ENCODE measurements around the gene NTRK3.
"Not testable (repeated sequence)": the region's sequence is repeated elsewhere in the genome, so short reads cannot be mapped to it uniquely, and the experiment has no call there.

Gene NTRK3

DNA sequence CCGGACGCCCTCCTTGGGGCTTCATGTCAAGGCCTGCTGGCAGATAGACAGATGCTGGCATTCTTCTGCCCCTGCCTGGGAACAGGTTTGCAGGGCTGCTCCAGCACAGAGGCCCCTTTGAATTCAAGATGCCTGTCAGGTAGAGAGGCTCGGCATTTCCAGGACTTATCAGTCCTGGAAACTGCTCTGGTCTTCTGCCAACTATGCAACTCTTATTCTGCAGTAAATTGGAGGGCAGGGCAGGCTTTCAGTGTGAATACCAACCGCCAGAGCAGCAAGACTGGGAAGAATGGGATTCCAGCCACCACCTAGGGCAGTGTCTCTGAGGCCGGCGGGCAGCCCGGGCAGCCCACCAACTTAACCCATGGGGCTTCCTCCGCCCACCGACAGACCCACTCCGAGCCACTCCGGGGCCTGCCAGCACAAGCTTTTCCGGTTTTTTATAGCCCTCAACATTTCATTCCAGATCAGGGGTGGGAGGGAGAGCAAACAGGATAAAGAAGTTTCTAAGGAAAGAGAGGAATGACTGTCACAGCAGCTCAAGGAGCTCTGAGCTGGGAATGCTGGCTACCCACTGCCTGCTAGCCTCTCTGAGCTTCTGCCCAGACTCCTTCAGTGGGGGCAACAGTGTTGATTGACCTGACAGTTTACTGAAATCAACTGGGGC, 140.9 kb downstream of the NTRK3 start:
- DNase-seq = no peak

DNA sequence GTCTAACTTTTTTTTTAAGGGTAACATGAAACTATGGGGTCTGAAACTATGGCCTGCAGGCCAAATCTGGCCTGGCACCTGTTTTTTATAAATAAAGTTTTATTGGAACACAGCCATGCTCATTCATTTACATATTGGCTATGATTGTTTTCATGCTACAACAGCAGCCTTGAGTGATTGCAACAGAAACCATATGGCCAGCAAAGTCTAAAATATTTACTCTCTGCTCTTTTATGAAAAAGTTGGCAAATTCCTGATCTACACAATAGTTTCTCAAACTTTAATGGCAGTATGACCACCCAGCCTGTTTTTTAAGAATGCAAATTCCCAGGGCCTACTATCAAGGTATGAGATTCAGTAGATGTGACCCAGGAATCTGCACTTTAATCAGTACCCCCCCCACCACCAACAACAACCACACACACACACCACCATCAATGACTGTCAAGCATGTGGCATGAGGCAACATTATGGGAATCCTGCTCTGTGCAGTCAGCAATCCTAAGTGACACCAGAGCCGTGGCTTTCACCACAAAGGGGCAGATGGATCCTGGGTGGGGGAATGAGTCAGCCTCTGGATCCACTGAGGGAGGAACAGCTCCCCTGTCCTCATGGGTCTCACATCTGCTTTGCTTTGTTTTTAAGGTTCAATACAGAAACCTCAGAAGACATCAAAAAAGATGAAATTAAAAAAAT, 142.8 kb downstream of the NTRK3 start:
- no peak for DNase-seq

DNA sequence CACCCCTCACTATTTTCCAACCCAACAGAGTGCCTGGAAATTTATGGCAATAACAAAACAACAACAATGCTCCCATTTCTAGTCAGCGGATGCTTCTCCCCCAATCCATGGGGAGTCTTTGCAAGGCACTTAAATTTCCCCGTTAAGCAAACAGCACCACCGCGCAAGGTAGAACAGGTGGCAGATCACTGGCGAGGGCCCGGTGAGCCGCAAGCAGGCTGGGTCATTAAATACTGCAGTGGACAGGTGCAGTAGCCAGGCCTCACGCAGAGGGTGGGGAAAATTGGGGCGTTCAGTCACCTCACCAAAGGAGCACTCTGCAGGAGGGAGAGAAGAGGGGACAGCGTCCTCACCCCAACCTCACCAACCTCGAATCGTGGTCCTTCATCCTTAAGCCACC, 147.5 kb downstream of the NTRK3 start:
- DNase-seq = no peak

DNA sequence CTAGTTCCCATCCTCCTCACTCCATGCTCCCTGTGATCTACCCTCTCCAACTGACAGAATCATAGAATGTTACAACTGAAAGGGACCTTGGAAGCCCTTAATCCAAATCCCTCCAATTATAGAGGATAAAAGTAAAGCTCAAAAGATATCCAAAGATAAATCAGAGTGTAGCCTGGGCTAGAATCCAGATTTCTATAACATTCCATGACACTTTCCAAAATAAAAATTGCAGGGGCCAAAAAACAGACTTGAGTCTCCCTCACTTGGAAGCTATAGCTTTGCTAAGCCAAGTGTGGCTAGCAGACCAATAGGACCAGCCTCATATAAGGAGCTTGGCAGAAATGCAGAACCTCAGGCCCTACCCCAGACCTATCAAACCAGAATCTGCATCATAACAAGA, 148.1 kb downstream of the NTRK3 start:
- DNase-seq = no peak

DNA sequence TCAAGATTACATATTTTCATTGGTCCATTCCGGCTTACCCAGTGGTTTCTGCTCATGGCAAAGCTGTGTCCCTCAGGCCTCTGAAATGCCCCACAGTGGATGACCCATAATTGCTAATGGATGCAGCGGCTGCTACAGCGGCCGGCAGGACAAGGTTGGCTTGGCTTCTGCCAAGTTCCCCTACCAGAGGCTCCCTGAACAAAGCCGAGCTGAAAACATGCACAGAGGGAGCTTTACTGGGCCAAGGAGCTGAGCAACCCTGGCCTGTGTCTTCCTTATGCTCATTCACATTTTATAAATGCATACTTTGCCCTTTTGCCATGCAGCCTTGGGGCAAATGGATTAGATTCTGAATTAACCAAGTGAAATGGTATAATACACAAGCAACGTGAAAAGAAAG, 150.5 kb downstream of the NTRK3 start:
- DNase-seq = no peak

DNA sequence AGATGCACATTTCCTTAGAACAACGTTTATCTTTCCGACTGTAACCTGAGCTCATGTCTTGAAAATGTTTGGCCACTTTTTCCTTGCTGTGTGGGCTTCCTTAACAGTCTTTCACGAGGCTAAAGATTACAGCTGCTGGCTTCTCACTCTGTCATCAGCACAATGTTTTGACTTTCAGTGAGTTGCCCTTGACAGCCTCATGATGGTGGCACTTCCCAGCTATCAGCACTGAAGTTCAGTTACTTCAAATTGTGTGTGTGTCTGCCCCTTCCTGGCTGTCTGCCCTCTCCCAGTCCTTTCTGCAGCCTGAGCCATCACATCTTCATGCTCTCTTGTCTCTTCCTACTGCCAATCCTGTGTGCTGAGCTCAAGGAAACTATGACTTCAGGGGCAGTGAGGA, 152.2 kb downstream of the NTRK3 start:
- DNase-seq = no peak

DNA sequence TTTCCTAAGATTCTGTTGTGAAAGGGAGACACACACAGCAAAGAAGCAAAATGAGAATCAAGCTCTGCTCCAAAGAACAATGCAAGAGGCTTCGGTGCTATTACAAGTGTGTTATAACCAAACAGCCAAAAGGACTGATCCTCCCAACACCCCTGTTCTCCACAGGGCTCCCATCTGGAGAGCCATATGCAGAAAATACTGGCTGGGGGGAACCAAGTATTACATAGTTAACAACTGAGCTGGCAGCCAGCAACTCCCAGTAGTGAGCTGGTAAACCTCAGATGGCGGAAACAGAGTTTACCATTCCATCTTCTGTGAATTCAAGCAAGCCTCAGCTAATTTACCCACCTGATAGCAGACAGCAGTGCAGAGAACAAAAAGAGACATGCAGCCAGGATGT, 156.4 kb downstream of the NTRK3 start:
- no peak for DNase-seq

DNA sequence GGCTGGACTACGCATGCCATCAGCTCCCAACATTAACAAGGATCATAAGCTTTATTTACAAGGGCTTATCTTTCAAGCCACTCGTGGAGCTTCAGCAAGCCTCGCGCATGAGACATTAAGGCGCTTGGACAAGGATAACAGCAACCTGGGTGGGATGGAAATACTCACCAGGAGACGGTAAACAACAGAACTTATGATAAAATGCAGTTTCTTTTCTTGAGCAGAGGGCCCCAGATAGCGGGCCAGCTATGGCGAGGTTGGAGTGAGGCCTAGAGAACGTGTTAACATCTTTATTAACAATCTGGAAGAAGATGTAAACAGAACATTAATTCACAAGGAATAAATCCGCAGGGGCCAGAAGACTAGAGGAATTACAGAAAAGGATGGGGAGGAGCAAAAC, 158.2 kb downstream of the NTRK3 start:
- DNase-seq = no peak

DNA sequence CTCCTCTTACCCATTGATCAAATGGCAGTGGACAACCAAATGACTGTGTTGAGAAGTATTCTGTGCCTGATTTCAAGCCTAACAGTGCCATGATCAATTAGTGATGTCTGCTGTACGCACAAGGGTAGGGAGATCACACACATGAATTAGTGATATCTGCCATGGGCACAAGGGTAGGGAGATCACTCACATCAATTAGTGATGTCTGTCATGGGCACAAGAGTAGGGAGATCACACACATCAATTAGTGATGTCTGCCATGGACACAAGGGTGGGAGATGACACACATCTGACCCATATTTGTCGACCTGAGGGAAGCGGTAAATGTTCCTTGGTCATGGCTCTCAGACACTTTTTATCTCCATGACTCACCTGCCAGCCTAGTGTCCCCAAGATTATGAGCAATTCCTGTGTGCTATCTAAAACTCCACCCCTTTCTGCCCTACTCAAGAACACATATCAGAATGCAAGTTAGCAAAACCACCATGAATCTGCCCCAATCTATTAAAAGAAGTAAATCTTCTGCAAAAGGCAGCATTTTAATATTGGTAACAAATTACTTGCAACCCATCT, 165.0 kb downstream of the NTRK3 start:
- DNase-seq = no peak

DNA sequence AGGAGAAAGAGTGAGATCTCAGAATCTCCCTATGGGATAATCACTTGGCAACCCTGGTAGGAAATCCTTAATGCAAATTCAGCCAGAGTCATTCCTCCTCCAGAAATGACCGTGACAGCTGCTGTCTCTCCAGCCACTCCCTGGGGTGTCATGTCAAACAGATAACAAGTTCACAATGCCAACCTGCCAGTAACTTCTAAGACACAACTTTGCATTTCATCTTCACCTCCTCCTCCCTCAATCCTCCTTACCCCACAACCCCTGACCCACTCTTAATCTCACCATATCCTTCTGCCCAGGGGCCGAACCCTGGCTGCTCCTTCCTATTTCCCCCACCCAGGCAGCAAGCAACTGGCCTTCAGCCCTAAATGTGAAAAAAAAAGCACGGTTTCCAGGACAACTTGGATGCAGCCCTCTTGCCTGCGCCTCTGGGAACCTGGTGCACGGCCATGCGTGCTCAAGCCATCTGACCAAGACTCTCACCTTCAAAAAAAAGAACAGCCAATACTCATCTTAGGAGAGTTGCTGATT, 166.0 kb downstream of the NTRK3 start:
- no peak for DNase-seq

DNA sequence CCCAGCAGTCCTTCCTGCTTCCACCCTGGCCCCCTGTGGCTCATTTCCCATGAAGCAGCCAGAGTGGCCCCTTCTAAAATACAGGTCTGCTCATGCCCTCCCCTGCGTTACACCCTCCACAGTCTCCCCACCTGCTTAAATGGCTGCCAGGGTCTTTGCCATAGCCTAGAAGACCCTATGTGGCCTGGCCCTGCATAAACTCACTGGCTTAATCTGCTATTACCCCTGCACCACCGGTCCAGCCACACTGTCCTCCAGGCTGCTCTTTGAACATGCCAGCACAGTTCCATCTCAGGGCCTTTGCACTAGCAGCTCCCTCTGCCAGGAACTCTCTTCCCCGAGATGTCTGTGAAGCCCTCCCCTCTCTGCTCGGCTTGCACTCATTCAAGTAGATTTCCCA, 166.8 kb downstream of the NTRK3 start:
- no peak for DNase-seq

DNA sequence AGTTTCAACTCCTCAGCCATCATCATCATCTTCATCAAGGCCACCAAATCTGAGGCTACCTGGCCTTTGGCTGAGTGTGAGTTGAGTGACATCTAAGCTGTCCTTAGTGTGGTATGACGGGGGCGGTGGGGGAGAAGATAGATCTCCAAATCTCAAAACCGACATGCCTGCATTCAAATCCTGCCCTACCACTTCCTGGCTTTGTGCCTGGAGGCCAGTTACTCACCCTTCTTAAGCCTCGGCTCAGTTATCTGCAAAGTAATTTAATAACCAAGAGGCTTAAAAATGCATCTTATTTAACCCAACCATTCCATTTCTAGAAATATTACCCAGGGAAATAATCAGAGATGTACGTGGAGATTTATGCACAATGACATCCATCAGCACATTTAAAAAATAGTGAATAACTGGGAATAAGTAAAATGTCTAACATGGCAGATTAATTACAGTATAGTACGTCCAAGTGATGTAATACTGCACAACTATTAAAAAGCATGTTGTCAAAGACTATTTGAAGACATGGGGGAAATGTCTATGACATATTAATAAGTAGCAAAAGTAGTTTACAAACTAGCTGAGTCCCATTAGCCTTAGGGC, 167.4 kb downstream of the NTRK3 start:
- DNase-seq = no peak

DNA sequence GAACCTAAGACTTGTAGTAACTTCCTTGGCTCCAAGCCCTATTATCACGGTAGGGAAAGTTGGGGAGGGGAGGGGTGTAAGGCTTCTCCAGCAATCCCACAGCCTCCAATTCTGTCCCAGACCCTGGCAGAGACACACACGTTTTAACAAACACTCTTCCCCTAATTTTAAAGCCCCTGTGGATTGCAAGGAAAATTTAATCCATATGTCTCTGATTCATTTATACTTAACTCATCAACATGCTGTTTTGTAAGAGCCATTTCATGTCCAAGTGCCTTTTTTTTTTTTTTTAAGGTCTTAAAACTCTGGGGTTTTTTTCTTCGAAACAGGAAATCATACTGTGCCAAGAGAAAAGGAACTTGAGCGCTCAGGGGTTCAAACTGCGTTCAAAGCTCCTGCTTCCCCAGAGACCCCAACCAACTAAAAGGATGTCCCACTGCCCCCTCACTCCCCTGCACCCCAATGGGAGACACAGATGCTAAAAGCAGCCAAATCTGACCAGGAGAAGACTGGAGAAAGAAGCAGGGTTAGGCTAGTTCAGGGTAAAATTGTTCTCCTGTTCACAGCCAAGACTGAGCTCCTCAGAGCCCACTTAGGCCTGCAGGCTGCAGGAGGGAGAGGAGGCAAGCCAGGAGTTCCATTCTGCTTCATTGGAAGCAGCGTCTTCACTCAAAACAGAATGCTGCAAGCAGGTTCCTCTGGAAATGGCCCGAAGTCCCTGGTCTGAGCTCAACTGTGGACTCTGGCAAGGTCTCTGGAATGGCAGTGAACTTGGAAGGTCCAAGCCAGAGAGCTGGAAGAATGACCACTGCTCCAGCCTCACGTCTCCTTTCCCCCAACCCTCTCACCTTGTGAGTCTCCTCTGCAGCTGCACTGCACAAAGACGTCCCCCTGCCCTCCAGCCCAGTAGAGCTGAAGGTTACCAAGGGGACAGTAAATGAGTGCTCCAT, 172.5 kb downstream of the NTRK3 start:
- DNase-seq = no peak

DNA sequence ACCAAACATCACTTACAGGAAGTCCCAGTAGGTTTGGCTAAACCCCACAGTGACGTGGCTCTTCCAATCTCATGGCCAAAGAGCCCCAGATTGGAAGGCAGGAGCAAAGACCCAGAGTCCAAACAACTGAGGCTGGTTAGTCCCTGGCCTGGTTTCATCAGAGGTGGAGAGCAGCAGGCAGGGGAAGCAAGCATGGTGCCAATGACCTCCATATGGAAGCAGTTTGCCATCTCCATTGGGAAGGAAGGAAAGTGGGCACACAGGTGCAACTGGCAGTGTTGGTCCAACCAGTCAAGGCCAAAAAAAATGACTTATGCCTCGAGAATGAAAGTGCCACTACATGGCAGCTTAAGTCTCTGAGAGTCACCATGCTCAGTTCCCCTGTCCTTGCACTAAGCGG, 175.9 kb downstream of the NTRK3 start:
- DNase-seq = no peak

DNA sequence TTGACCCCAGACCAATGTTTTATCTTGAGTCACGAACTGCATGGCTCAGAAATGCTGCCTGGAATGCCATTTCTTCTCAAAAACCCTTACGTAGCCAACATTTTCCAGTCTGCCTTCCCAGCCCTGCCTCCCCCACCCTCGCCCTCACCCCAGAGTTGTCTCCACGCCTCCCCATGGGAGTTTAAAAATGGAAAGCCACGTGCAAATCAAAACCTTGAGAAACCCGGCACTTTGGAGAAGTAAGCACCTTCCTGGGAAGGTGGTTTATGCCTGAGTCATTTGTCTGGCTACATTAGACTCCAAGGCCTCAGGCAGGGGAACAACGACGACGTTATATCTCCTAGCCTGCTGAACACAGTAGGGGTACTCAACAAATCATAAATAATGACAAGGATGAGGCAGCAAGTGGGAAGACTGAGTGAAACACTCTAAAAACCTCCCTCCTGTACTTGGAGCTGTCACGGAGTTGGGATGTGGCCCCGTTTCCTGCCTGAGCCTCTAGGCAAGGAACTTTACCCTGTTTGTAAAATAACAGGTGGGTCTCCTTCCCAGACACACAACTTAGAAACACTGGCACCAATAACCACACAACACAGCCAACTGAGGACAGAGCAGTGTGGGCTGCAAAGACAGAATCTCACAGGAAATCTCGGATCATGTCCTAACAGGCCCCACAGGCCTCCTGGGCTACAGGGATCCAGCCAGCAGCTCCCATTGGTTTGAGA, 179.1 kb downstream of the NTRK3 start:
- DNase-seq = no peak

DNA sequence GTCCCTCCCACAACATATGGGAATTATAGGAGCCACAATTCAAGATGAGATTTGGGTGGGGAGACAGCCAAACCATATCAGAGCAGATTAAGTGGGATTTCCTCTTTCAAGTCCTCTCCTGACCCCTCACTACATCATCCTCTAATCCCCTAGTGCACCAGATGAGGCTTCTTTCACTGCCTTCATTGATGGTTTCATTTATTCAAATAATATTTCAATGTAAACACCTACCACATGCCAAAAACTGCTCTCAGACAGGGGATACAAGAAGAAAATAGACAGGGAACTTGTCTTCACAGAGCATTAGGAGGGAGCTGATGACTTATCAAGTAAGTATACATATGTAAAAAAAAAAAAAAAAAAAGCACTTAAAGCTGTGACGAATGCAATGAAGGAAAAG, 180.2 kb downstream of the NTRK3 start:
- DNase-seq = no peak

DNA sequence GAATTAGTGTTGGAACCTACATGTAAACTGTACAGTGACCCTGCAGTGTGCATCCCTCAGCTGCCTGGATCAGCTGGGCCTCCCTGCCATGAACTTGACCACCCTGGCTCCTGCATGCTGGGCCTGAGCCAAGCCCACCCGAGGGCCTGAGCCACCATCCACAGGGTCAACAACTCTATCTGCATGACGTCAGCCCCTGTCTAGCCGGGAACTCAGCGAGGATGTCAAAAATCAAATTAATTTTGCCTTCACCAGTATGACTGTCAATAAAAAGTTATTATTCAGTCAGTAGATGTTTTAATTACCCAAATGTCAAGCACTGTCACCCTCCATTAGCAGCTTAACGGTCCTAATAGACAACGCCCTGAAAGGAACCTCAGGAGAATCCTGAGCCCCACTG, 181.4 kb downstream of the NTRK3 start:
- no peak for DNase-seq

DNA sequence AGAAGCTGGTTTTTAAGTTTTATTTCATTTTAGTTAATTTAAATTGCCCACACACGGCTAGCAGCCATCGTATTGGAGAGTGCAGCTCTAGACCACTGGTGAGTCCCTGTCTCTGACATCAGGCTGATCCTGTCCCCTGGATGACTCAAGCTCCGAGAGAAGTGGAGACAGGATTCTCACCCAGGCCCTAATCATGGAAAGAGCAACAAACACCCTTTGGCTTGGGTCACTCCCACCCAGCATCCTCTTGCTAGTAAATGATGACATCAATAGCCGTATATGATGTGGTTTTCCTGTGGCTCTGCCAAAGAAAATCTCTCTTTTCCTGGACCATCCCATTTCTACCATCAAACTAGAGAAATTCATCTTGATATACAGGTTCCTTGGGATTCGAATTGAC, 182.2 kb downstream of the NTRK3 start:
- no peak for DNase-seq

DNA sequence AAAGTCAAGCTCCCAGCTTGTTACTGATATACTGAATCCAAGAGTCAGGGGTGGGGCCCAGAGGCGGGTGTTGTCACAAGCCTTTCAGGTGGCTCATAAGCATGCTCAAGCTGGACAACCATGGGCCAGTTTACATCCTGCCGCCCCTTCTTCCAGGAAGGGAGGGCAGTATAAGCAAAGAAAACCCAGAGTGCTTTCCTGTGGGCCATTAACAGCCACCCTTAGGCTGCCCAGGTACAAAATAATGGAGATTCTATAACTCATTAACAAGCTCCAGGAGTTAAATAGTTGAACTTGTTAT, 183.2 kb downstream of the NTRK3 start:
- DNase-seq = no peak

DNA sequence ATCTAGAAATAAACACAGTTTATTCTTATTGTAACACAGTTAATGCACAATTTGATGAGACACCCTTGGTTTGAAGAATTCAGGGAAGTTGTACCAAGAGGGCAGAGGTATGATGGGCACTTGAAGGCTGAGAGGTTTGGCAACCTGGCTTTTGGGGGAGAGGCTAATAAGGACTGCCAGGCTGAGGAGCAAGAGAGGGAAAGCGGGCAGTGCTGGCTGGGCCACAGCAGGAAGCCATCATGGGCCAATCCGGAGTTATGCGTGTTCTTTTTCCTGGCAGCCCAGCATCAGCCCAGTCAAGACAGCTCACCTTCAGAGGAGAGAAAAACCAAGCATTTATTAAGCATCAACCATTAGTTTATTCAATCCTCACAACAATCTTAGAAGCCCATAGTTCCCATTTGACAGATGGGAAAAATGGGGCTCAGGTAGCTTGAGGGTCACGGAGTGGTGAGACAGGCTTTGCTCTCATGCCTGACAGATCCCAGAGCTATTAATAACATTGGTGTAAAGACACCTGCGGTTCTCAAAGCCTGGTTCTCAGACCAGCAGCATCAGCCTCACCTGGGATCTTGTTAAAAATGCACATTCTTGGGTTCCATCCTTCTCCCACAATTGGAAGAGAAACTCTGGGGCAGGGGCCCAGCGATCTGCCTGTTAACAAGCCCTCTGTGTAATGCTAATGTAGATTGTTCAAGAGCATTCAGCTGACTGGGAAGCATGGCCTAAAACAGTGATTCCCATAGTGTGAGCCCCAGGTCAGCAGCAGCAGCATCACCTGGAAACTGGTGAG, 183.7 kb downstream of the NTRK3 start:
- DNase-seq = no peak

DNA sequence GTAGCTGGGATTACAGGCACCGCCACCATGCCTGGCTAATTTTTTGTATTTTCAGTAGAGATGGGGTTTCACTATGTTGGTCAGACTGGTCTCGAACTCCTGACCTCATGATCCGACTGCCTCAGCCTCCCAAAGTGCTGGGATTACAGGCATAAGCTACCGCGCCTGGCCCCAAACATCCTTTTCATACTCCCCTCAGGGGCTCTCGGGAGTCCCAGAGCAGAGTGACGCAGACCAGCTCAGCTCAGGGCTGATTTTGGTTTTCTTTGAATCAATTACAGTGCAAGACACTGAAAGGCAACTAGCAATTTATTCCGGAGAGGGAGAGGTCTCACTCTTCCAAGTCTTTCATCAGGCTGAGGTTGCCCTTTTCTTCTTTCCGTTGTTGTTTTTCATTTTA, 184.4 kb downstream of the NTRK3 start:
- DNase-seq = not testable (repeated sequence)
